Measurements from ENCODE around the gene FABP6.

GRCh38 chr5:160229190-160229742 is at the start of gene FABP6:
- TF ChIP-seq CTCF (IDR thresholded peaks at IDR 0.05) (no peak), ZFX (IDR thresholded peaks at IDR 0.05; ENCODE audit: borderline replicate concordance) (no peak)
